Hematopoietic multipotent progenitor cell (in vitro differentiated cells): ENCODE measurements around the gene CALHM1. TPM values are rescaled to one million over a fixed set of nuclear protein-coding genes. Genes with fewer than 3 reads are reported as not detected.
"Not testable (repeated sequence)": the region's sequence is repeated elsewhere in the genome, so short reads cannot be mapped to it uniquely, and the experiment has no call there.

Source experiments
- DNase-seq, 3 donors: peaks; one replicate each; pipeline ENCODE4 v3.0.0-alpha.2; 2011 to 2015; ENCODE audit warnings: low read depth in 2 of 3, low spot score in 2 of 3
- total RNA-seq: library from RNA; depleted of rRNA; stranded (reverse); fragments of >200 nt; gene quantifications from one replicate; pipeline ENCODE4 v1.2.3, GENCODE V29; 2012

CALHM1 gene
- total RNA-seq, 1 donor = not detected

- no peak for DNase-seq
Measured at GRCh38 chr10:103440416-103440815, 18.3 kb downstream of the CALHM1 start.

- DNase-seq = no peak
Measured at GRCh38 chr10:103439776-103440175, 18.9 kb downstream of the CALHM1 start.

GRCh38 chr10:103433858-103434257 lies 24.8 kb downstream of the CALHM1 start:
- DNase-seq = no peak

- DNase-seq = no peak
Measured at GRCh38 chr10:103431902-103432301, 26.8 kb downstream of the CALHM1 start.

DNA sequence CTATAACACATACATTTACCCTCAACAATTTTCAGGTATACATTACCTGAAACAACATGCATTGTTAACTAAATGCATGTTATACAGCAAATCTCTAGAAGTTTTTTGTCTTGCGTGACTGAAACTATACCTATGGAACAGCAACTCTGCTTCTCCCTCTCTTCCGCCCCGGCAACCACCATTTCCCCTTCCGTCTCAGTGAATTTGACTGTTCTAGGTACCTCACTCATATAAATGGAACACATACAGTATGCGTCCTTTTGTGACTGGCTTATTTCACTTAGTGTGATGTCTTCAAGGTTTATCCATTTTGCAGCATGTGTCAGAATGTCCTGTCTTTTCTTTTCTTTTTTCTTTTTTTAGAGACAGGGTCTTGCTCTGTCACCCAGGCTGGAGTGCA lies 29.1 kb downstream of the CALHM1 start:
- no peak for DNase-seq

- DNase-seq = no peak
Measured at GRCh38 chr10:103428989-103429643, 29.6 kb downstream of the CALHM1 start.

GRCh38 chr10:103427866-103428265 lies 30.8 kb downstream of the CALHM1 start:
- no peak for DNase-seq

DNA sequence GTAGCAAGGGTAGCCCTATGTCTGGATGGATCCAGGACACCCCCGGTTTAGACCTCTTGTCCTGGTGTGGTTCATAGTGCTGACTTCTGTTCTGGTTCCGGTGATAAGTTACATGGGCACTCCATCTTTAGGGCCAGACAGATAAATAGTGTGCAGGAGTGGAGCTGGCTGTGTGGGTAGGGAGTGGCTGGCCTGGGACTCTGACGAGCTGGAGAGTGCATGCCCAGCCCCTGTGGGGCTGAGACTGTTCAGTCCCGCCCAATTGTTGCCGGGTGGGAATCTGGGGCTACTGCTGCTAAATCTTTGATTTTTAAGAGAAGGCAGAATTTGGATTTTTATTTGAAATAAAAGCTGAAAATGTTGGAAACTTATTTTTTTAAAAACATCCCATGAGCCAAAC lies 35.0 kb downstream of the CALHM1 start:
- no peak for DNase-seq

GRCh38 chr10:103419101-103419500 lies 39.6 kb downstream of the CALHM1 start:
- DNase-seq = no peak

GRCh38 chr10:103417601-103418000 lies 41.1 kb downstream of the CALHM1 start:
- no peak for DNase-seq

DNA sequence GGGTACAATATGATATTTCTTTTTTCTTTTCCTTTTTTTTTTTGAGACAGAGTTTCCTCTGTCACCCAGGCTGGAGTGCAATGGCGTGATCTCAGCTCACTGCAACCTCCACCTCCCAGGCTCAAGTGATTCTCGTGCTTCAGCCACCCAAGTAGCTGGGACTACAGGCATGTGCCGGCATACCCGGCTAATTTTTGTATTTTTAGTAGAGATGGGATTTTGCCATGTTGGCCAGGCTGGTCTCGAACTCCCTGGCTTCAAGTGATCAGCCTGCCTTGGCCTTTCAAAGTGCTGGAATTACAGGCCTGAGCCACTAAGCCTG lies 41.6 kb downstream of the CALHM1 start:
- DNase-seq = not testable (repeated sequence)

DNA sequence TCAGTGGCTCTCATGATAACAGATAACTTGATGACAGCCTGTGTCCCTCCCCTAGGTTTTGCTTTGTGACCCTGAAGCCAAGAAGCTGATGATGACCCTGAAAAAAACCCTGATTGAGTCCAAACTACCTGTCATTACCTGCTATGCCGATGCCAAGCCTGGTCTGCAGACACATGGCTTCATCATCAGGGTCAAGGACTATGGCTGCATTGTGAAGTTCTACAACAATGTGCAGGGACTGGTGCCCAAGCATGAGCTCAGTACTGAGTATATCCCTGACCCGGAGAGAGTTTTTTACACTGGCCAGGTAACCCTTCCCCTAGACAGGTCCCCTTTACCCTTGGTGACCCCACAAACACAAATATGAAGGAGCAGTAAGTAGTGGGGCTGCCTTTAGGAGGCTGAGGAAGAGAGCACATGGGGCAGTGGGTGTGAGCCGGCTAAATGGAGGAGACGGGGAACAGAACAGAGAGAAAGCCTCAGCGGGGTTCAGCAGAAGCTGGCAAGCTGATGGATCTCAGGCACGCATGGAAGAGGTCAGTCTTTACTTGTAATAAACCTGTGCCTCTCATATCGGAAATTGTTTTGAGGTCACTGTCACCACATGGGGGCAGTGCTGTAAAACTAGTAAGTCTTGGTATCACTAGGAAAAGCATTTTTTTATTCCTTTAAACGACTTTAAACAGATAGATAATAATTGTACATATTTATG lies 42.1 kb downstream of the CALHM1 start:
- peak; percentile 34 to 86 (median 66) for DNase-seq

DNA sequence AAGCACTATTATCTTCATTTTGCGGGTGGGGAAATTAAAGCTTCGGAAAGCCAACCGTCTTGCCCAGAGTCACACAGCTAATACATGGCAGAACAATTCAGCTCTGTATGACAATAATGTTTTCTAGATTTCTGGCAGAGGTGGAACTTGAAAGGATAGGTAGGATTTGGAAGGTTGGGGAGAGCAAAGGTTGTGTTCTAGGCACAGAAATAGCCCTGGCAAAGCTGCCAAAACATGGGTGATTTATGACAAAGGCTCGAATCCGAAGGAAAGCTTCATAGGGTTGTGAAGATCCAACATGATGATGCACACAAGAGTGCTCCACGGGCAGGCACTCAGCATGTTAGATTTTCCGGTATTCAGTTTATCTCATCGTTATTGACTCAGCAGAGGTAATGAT lies 43.1 kb downstream of the CALHM1 start:
- no peak for DNase-seq

DNA sequence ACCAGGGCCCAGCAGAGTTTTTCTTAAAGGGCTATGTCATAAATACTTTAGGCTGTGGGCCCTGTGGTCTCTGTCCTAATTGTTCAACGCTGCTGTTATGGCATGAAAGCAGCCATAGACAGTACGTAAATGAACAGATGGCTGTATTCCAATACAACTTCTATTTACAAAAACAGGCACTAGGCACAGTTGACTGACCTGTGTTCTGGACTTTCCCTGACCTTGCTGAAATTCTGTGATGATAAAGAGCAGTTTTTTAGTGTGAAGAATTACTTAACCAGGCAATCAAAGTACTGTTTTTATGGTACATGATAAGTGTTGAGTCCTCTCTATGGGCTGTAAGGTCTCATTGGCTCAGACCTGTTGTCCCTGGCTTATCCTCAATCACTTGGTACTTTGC lies 45.1 kb downstream of the CALHM1 start:
- no peak for DNase-seq

Other genes starting within 250 kb of the CALHM1 start
- gene RPEL1, start 213.0 kb downstream of the CALHM1 start, total RNA-seq = 0.27 TPM
- gene INA, start 181.8 kb downstream of the CALHM1 start, total RNA-seq = not detected
- gene PCGF6, start 107.8 kb downstream of the CALHM1 start, total RNA-seq = 4.0 TPM
- 2.4 TPM for gene TAF5, start 90.9 kb downstream of the CALHM1 start, total RNA-seq
- gene ATP5MK, start 62.4 kb downstream of the CALHM1 start, total RNA-seq = 36.1 TPM
- 35.0 TPM for gene PDCD11, start 62.3 kb downstream of the CALHM1 start, total RNA-seq
- gene CALHM2, start 6.5 kb downstream of the CALHM1 start, total RNA-seq = 25.6 TPM
- gene CALHM3, start 20.3 kb upstream of the CALHM1 start, total RNA-seq = 0.27 TPM
- 6.7 TPM for gene NEURL1, start 34.8 kb upstream of the CALHM1 start, total RNA-seq